Measurements from ENCODE around the gene KRTAP29-1.

DNA sequence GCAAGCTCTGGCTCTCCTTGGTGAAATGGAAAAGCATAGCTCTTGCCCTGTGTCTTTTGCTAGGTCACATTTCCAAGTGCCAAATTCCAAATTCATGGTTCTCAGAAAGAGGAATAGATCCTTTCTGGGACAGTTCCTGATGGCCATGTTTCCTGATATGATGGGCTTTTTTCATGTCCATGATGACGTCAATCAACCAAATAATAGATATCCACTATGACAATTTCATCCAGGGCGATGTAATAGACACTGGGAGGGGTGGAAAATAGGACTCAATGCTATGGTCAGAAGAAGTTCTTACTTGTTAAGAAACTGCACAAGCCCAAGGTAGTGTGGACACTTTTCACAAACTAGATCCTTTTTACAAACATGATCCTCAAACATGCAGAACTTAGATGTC lies 48.5 kb upstream of the KRTAP29-1 start:
- TF ChIP-seq, protein P1, sequence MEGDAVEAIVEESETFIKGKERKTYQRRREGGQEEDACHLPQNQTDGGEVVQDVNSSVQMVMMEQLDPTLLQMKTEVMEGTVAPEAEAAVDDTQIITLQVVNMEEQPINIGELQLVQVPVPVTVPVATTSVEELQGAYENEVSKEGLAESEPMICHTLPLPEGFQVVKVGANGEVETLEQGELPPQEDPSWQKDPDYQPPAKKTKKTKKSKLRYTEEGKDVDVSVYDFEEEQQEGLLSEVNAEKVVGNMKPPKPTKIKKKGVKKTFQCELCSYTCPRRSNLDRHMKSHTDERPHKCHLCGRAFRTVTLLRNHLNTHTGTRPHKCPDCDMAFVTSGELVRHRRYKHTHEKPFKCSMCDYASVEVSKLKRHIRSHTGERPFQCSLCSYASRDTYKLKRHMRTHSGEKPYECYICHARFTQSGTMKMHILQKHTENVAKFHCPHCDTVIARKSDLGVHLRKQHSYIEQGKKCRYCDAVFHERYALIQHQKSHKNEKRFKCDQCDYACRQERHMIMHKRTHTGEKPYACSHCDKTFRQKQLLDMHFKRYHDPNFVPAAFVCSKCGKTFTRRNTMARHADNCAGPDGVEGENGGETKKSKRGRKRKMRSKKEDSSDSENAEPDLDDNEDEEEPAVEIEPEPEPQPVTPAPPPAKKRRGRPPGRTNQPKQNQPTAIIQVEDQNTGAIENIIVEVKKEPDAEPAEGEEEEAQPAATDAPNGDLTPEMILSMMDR (conservative IDR thresholded peaks at IDR 0.05), result no peak
- TF ChIP-seq EZH2 (IDR thresholded peaks at IDR 0.05; ENCODE audit: low read depth), result no peak

Measured in PC-9 (cell line).